GM06990 (cell line): ENCODE results near the gene BABAM2.

ENCODE experiments used
- DNase-seq: peaks from one replicate; pipeline ENCODE4 v3.0.0-alpha.2; 2011; ENCODE audit not compliant: insufficient read length; ENCODE audit errors: extremely low read depth
- H3K27me3 ChIP-seq: replicated peaks from 2 replicates; pipeline ENCODE4 v1.6.0; 2011; ENCODE audit warnings: low read length; ENCODE audit not compliant: control insufficient read depth, insufficient read depth
- H3K36me3 ChIP-seq: 2 replicates; pipeline ENCODE4 v1.5.1; 2011; ENCODE audit warnings: low read length; ENCODE audit not compliant: control insufficient read depth, insufficient read depth
- H3K4me3 ChIP-seq: replicated peaks from 2 replicates; pipeline ENCODE4 v1.5.1; 2011; ENCODE audit warnings: low read depth, mild to moderate bottlenecking, control low read depth, low read length
- CTCF ChIP-seq: IDR thresholded peaks from 2 replicates; pipeline ENCODE4 v1.5.1; 2011; ENCODE audit warnings: low read length, control low read depth, mild to moderate bottlenecking, inconsistent platforms; ENCODE audit not compliant: insufficient read depth, poor library complexity, severe bottlenecking

The BABAM2 gene

GRCh38 chr2:27888790-27889189 lies 1.7 kb upstream of the BABAM2 start:
- no peak overlapping the region for H3K4me3 ChIP-seq
- no peak for DNase-seq
- no peaks in the 10 kb centered on the region for H3K36me3 ChIP-seq
- no peak for TF ChIP-seq CTCF
- no peaks in the 10 kb centered on the region for H3K27me3 ChIP-seq

- peak overlapping the region; percentile 80 for H3K4me3 ChIP-seq
- no peaks in the 10 kb centered on the region for H3K27me3 ChIP-seq
- TF ChIP-seq CTCF = no peak
- DNase-seq = no peak
- no peaks in the 10 kb centered on the region for H3K36me3 ChIP-seq
Measured at GRCh38 chr2:27889774-27890145, 769 bp upstream of the BABAM2 start.

GRCh38 chr2:27890924-27891672 lies 569 bp downstream of the BABAM2 start:
- H3K4me3 ChIP-seq = peak overlapping the region; percentile 80
- no peak for TF ChIP-seq CTCF
- DNase-seq = peak; percentile 74
- no peaks in the 10 kb centered on the region for H3K27me3 ChIP-seq
- no peaks in the 10 kb centered on the region; the same call in 1 of the 2 replicates for H3K36me3 ChIP-seq

GRCh38 chr2:27891673-27892105 lies 1.2 kb downstream of the BABAM2 start:
- Histone ChIP-seq H3K27me3 (no peaks in the 10 kb centered on the region), H3K36me3 (peaks cover 4% of the 10 kb centered on the region), H3K4me3 (peak overlapping the region; percentile 80)
- no peak for TF ChIP-seq CTCF
- DNase-seq = no peak

- H3K27me3 ChIP-seq = no peaks in the 10 kb centered on the region
- H3K36me3 ChIP-seq = peaks cover 5% of the 10 kb centered on the region
- no peak overlapping the region for H3K4me3 ChIP-seq
- no peak for TF ChIP-seq CTCF
- no peak for DNase-seq
Measured at GRCh38 chr2:27893006-27893405, 2.5 kb downstream of the BABAM2 start.
